PC-3 (cell line): Measurements from ENCODE around the gene LYRM9. TPM values are rescaled to one million over a fixed set of nuclear protein-coding genes. Genes with fewer than 3 reads are reported as not detected.

Source experiments
- ATAC-seq: fragments of 200-7000 bp; cut with Tn5 transposase; 2 replicates; pipeline ENCODE4 v1.9.1; 2020; ENCODE audit warnings: mild to moderate bottlenecking, moderate library complexity
- BruUV-seq: library from RNA; stranded (reverse); fragments of 400-500 nt; replicated peaks from 2 replicates; lab custom pipeline; 2021; lab: Mats Ljungman, UMichigan
- CTCF ChIA-PET: fragments of 300-600 bp; sonication (Branson Sonifier 250); formaldehyde crosslinking; loops from one replicate; lab custom pipeline; 2022; ENCODE audit warnings: antibody characterized with exemption; lab: Charles Lee
- POLR2A ChIA-PET: fragments of 300-600 bp; sonication (Branson Sonifier 250); formaldehyde crosslinking; loops from one replicate; lab custom pipeline; 2022; ENCODE audit warnings: antibody characterized with exemption; ENCODE audit not compliant: unreplicated experiment; lab: Charles Lee
- DNase-seq: peaks from one replicate; pipeline ENCODE4 v3.0.0-alpha.2; 2015
- H2AFZ ChIP-seq: fragments of 300-600 bp; sonication (generic); 2 replicates; pipeline ENCODE4 v1.6.0; 2016; ENCODE audit warnings: antibody characterized with exemption, low read length
- H3F3A ChIP-seq: fragments of 300-600 bp; sonication (generic); one replicate; pipeline ENCODE4 v1.6.0; 2017; ENCODE audit warnings: antibody characterized with exemption, low read length, control low read depth, mild to moderate bottlenecking; ENCODE audit not compliant: unreplicated experiment
- H3K27ac ChIP-seq: fragments of 300-600 bp; sonication (generic); 2 replicates; pipeline ENCODE4 v1.5.1; 2016; ENCODE audit warnings: mild to moderate bottlenecking, low read length
- H3K27me3 ChIP-seq: fragments of 300-600 bp; sonication (generic); 2 replicates; pipeline ENCODE4 v1.6.1; 2016; ENCODE audit warnings: low read length, mixed read lengths
- H3K36me3 ChIP-seq: fragments of 300-600 bp; sonication (generic); 2 replicates; pipeline ENCODE4 v1.6.1; 2016; ENCODE audit warnings: low read depth, mixed run types, low read length, mixed read lengths
- H3K4me1 ChIP-seq: fragments of 300-600 bp; sonication (generic); 2 replicates; pipeline ENCODE4 v1.5.1; 2016; ENCODE audit warnings: low read length; ENCODE audit not compliant: insufficient read depth
- H3K4me2 ChIP-seq: fragments of 300-600 bp; sonication (generic); 2 replicates; pipeline ENCODE4 v1.6.0; 2016; ENCODE audit warnings: low read length
- H3K4me3 ChIP-seq: fragments of 300-600 bp; sonication (generic); 2 replicates; pipeline ENCODE4 v1.5.1; 2016; ENCODE audit warnings: mild to moderate bottlenecking, low read length, mixed read lengths
- H3K79me2 ChIP-seq: fragments of 300-600 bp; sonication (generic); 2 replicates; pipeline ENCODE4 v1.6.1; 2017; ENCODE audit warnings: low read length, mixed read lengths
- H3K9ac ChIP-seq: fragments of 300-600 bp; sonication (generic); 2 replicates; pipeline ENCODE4 v1.6.0; 2016; ENCODE audit warnings: mild to moderate bottlenecking, low read length
- H3K9me2 ChIP-seq: fragments of 300-600 bp; sonication (generic); replicated peaks from 2 replicates; pipeline ENCODE4 v1.6.1; 2016; ENCODE audit warnings: mixed run types, low read length, mixed read lengths
- H3K9me3 ChIP-seq: fragments of 300-600 bp; sonication (generic); 2 replicates; pipeline ENCODE4 v1.6.1; 2016; ENCODE audit warnings: low read length, mixed read lengths
- H4K20me1 ChIP-seq: fragments of 300-600 bp; sonication (generic); 2 replicates; pipeline ENCODE4 v1.6.1; 2016; ENCODE audit warnings: low read length, mixed read lengths
- EZH2 ChIP-seq: fragments of 300-600 bp; sonication (generic); IDR thresholded peaks from one replicate; pipeline ENCODE4 v1.6.1; 2017; ENCODE audit warnings: antibody characterized with exemption, mild to moderate bottlenecking, low read length; ENCODE audit not compliant: unreplicated experiment
- EZH2phosphoT487 ChIP-seq: fragments of 300-600 bp; sonication (generic); IDR thresholded peaks from 2 replicates; pipeline ENCODE4 v1.6.1; 2018; ENCODE audit warnings: mild to moderate bottlenecking, antibody characterized with exemption, low read length, borderline replicate concordance
- intact Hi-C: fragments of 100-400 bp; cut with micrococcal nuclease; formaldehyde crosslinking; loops from 2 replicates; pipeline ENCODE4 v1.9.0; 2023
- total RNA-seq: library from RNA; depleted of rRNA; stranded (reverse); fragments of >200 nt; gene quantifications from 2 replicates; pipeline ENCODE4 v1.2.3, GENCODE V29; 2014
- TF ChIP-seq, protein P1 (sequence below): fragments of 300-600 bp; sonication (generic); conservative IDR thresholded peaks from 2 replicates; pipeline ENCODE4 v1.5.1; 2017; ENCODE audit warnings: antibody characterized with exemption, low read depth, mild to moderate bottlenecking, low read length

LYRM9 gene
- total RNA-seq, 1 experiment from 2014 or later = 0.58 TPM

DNA sequence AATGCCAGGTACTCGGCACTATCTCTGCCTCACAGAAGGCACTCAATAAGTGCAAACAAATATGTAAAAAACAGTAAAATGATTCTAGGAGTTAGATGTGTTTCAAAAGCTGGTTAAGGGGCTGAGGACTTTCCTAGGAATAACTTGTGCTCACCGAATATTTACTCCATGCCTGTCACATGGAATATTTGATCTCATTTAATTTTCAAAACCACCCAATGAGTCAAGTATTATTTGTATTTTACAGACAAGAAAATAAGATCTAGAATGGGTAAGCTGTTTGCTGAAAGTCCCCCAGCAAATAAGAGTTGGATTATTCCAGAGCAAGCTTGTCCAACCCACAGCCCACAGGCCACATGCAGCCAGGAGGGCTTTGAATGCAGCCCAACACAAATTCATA lies 34.6 kb upstream of the LYRM9 start:
- BruUV-seq = no TSS peak
- Histone ChIP-seq H3K9me2 (no peaks in the 10 kb centered on the region), H3K4me2 (no peak overlapping the region), H2AFZ (no peak overlapping the region), H3K36me3 (no peaks in the 10 kb centered on the region), H3K27ac (no peak overlapping the region), H3K79me2 (no peaks in the 10 kb centered on the region), H3K27me3 (no peaks in the 10 kb centered on the region), H4K20me1 (no peaks in the 10 kb centered on the region), H3K4me1 (no peaks in the 10 kb centered on the region), H3K4me3 (no peak overlapping the region), H3F3A (no peaks in the 10 kb centered on the region), H3K9me3 (no peaks in the 10 kb centered on the region), H3K9ac (no peak overlapping the region)
- POLR2A ChIA-PET = no interaction called here
- no peak for TF ChIP-seq EZH2phosphoT487
- CTCF ChIA-PET = interaction anchor here (0.6 kb wide), 1 partner anchor 371 kb away, joined by 3 read pairs; no protein-coding TSS in a partner anchor
- intact Hi-C loops = no loop called here
- ATAC-seq (no peak), DNase-seq (no peak)

DNA sequence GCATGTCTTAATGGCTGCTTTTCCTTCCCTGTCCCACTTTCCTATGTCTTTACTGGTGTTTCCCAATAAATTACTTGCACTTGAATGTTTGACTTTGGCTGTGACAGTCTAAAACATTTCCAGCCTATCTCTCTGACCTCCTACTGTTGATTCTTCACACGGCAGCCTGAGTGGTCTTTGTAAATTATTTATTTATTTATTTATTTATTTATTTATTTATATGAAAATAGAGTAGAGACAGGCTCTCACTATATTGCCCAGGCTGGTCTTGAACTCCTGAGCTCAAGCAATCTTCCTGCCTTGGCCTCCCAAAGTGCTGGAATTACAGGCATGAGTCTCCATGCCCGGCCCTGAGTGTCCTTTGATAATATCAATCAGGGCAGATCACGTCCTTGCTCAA lies 28.4 kb upstream of the LYRM9 start:
- H3F3A ChIP-seq = no peaks in the 10 kb centered on the region
- ChIA-PET POLR2A (no interaction called here), CTCF (no interaction called here)
- no peaks in the 10 kb centered on the region for H4K20me1 ChIP-seq
- H3K9ac ChIP-seq = no peak overlapping the region
- H3K79me2 ChIP-seq = no peaks in the 10 kb centered on the region
- BruUV-seq = no TSS peak
- no peaks in the 10 kb centered on the region for H3K9me2 ChIP-seq
- intact Hi-C loops = no loop called here
- DNase-seq (no peak), ATAC-seq (no peak)
- no peak overlapping the region for H3K4me2 ChIP-seq
- no peaks in the 10 kb centered on the region for H3K9me3 ChIP-seq
- H3K4me3 ChIP-seq = no peak overlapping the region
- H3K27me3 ChIP-seq = no peaks in the 10 kb centered on the region
- TF ChIP-seq EZH2phosphoT487 (no peak), EZH2 (no peak)
- TF ChIP-seq, protein P1, sequence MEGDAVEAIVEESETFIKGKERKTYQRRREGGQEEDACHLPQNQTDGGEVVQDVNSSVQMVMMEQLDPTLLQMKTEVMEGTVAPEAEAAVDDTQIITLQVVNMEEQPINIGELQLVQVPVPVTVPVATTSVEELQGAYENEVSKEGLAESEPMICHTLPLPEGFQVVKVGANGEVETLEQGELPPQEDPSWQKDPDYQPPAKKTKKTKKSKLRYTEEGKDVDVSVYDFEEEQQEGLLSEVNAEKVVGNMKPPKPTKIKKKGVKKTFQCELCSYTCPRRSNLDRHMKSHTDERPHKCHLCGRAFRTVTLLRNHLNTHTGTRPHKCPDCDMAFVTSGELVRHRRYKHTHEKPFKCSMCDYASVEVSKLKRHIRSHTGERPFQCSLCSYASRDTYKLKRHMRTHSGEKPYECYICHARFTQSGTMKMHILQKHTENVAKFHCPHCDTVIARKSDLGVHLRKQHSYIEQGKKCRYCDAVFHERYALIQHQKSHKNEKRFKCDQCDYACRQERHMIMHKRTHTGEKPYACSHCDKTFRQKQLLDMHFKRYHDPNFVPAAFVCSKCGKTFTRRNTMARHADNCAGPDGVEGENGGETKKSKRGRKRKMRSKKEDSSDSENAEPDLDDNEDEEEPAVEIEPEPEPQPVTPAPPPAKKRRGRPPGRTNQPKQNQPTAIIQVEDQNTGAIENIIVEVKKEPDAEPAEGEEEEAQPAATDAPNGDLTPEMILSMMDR = no peak
- no peak overlapping the region for H3K27ac ChIP-seq
- H3K36me3 ChIP-seq = no peaks in the 10 kb centered on the region
- no peaks in the 10 kb centered on the region for H3K4me1 ChIP-seq
- H2AFZ ChIP-seq = no peak overlapping the region

DNA sequence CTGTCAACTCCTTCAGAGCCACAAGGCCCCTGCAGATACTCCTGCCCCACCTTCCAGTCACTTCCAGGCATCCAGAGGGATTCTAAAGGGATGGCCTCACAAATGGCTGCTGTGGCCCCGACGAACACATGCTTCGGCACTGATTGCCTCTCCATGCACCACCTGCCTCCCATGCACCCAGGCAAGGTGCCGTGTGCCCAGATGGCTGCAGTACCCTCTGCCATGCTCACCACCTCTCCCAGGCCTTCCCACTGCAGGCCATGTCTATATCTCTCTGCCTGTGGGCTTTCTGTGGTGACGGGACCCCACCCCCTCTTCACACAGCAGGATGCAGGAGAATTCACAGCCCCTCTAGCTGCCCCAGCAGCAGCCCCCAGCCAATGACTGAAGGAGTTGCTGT lies 27.9 kb upstream of the LYRM9 start:
- Histone ChIP-seq H3K4me3 (no peak overlapping the region), H4K20me1 (no peaks in the 10 kb centered on the region), H3K4me2 (no peak overlapping the region), H3F3A (no peaks in the 10 kb centered on the region), H3K4me1 (no peaks in the 10 kb centered on the region), H3K79me2 (no peaks in the 10 kb centered on the region), H3K9ac (no peak overlapping the region), H3K27me3 (no peaks in the 10 kb centered on the region), H3K9me3 (no peaks in the 10 kb centered on the region), H2AFZ (no peak overlapping the region), H3K9me2 (no peaks in the 10 kb centered on the region), H3K36me3 (no peaks in the 10 kb centered on the region), H3K27ac (no peak overlapping the region)
- intact Hi-C loops = no loop called here
- no peak for ATAC-seq
- no TSS peak for BruUV-seq
- CTCF ChIA-PET = no interaction called here
- no peak for DNase-seq
- POLR2A ChIA-PET = no interaction called here
- no peak for TF ChIP-seq EZH2
- TF ChIP-seq, protein P1 = no peak
- no peak for TF ChIP-seq EZH2phosphoT487
